ENCODE measurements around the gene NCBP2L.

Gene NCBP2L

GRCh38 chrX:107752714-107753113 lies 24.8 kb upstream of the NCBP2L start:
- Histone ChIP-seq H3K4me3 (ENCODE audit: insufficient read depth, low read length, poor library complexity, severe bottlenecking) (no peak overlapping the region), H4K20me1 (ENCODE audit: low read depth, low read length) (no peaks in the 10 kb centered on the region), H3K9me2 (replicated peaks; ENCODE audit: insufficient read depth, low read length) (no peaks in the 10 kb centered on the region), H3K9me3 (ENCODE audit: insufficient read depth, low read length) (no peaks in the 10 kb centered on the region), H3F3A (ENCODE audit: insufficient read depth) (no peaks in the 10 kb centered on the region), H2AFZ (ENCODE audit: low read depth, low read length, severe bottlenecking) (no peak overlapping the region), H3K36me3 (ENCODE audit: low read length) (no peaks in the 10 kb centered on the region), H3K4me2 (ENCODE audit: low read depth, low read length, poor library complexity, severe bottlenecking) (no peak overlapping the region), H3K27me3 (ENCODE audit: low read length) (no peaks in the 10 kb centered on the region), H3K79me2 (ENCODE audit: insufficient read depth, low read length) (no peaks in the 10 kb centered on the region), H3K9ac (ENCODE audit: low read length) (no peak overlapping the region), H3K27ac (ENCODE audit: low read depth, low read length) (no peak overlapping the region)
- no peak for TF ChIP-seq EZH2phosphoT487 (conservative IDR thresholded peaks at IDR 0.05; ENCODE audit: low read length)
- no peak for TF ChIP-seq CTCF (IDR thresholded peaks at IDR 0.05; ENCODE audit: insufficient read depth, low read length, poor library complexity, severe bottlenecking)

- TF ChIP-seq CTCF (IDR thresholded peaks at IDR 0.05; ENCODE audit: insufficient read depth, low read length, poor library complexity, severe bottlenecking) (no peak), EZH2phosphoT487 (conservative IDR thresholded peaks at IDR 0.05; ENCODE audit: low read length) (no peak)
- H3K9me3 ChIP-seq (ENCODE audit: insufficient read depth, low read length), result no peaks in the 10 kb centered on the region
- H3K9me2 ChIP-seq (replicated peaks; ENCODE audit: insufficient read depth, low read length), result no peaks in the 10 kb centered on the region
- H3K4me3 ChIP-seq (ENCODE audit: insufficient read depth, low read length, poor library complexity, severe bottlenecking), result no peak overlapping the region
- H2AFZ ChIP-seq (ENCODE audit: low read depth, low read length, severe bottlenecking), result no peak overlapping the region
- no peaks in the 10 kb centered on the region for H3F3A ChIP-seq (ENCODE audit: insufficient read depth)
- H4K20me1 ChIP-seq (ENCODE audit: low read depth, low read length), result no peaks in the 10 kb centered on the region
- H3K4me2 ChIP-seq (ENCODE audit: low read depth, low read length, poor library complexity, severe bottlenecking), result no peak overlapping the region
- no peaks in the 10 kb centered on the region for H3K36me3 ChIP-seq (ENCODE audit: low read length)
- H3K9ac ChIP-seq (ENCODE audit: low read length), result no peak overlapping the region
- no peaks in the 10 kb centered on the region for H3K27me3 ChIP-seq (ENCODE audit: low read length)
- no peaks in the 10 kb centered on the region for H3K79me2 ChIP-seq (ENCODE audit: insufficient read depth, low read length)
- H3K27ac ChIP-seq (ENCODE audit: low read depth, low read length), result no peak overlapping the region
Observed at GRCh38 chrX:107753187-107753586, 24.3 kb upstream of the NCBP2L start.

GRCh38 chrX:107755721-107756120 lies 21.8 kb upstream of the NCBP2L start:
- H3K27me3 ChIP-seq (ENCODE audit: low read length), result no peaks in the 10 kb centered on the region
- no peak overlapping the region for H3K4me2 ChIP-seq (ENCODE audit: low read depth, low read length, poor library complexity, severe bottlenecking)
- no peak overlapping the region for H3K9ac ChIP-seq (ENCODE audit: low read length)
- no peaks in the 10 kb centered on the region for H3F3A ChIP-seq (ENCODE audit: insufficient read depth)
- TF ChIP-seq EZH2phosphoT487 (conservative IDR thresholded peaks at IDR 0.05; ENCODE audit: low read length) (no peak), CTCF (IDR thresholded peaks at IDR 0.05; ENCODE audit: insufficient read depth, low read length, poor library complexity, severe bottlenecking) (no peak)
- H2AFZ ChIP-seq (ENCODE audit: low read depth, low read length, severe bottlenecking), result no peak overlapping the region
- no peaks in the 10 kb centered on the region for H3K9me3 ChIP-seq (ENCODE audit: insufficient read depth, low read length)
- no peaks in the 10 kb centered on the region for H3K36me3 ChIP-seq (ENCODE audit: low read length)
- H3K79me2 ChIP-seq (ENCODE audit: insufficient read depth, low read length), result no peaks in the 10 kb centered on the region
- no peak overlapping the region for H3K4me3 ChIP-seq (ENCODE audit: insufficient read depth, low read length, poor library complexity, severe bottlenecking)
- no peaks in the 10 kb centered on the region for H3K9me2 ChIP-seq (replicated peaks; ENCODE audit: insufficient read depth, low read length)
- H3K27ac ChIP-seq (ENCODE audit: low read depth, low read length), result no peak overlapping the region
- H4K20me1 ChIP-seq (ENCODE audit: low read depth, low read length), result no peaks in the 10 kb centered on the region
